Neural progenitor cell (in vitro differentiated cells): ENCODE results near the gene WTAP. TPM values are rescaled to one million over a fixed set of nuclear protein-coding genes. Genes with fewer than 3 reads are reported as not detected.
"Not testable (repeated sequence)": the region's sequence is repeated elsewhere in the genome, so short reads cannot be mapped to it uniquely, and the experiment has no call there.

Source experiments
- DNase-seq: peaks from one replicate; pipeline ENCODE4 v3.0.0-alpha.2; 2016; ENCODE audit warnings: low spot score
- H2AFZ ChIP-seq: fragments of 200-600 bp; sonication (generic); replicated peaks from 2 replicates; pipeline ENCODE4 v1.6.1; 2016; ENCODE audit warnings: antibody characterized with exemption
- H3F3A ChIP-seq: fragments of 200-600 bp; sonication (generic); 2 replicates; pipeline ENCODE4 v1.6.1; 2016; ENCODE audit warnings: antibody characterized with exemption, low read depth
- H3K27ac ChIP-seq: fragments of 200-600 bp; sonication (generic); 2 replicates; pipeline ENCODE4 v1.5.1; 2016; ENCODE audit warnings: mild to moderate bottlenecking
- H3K27me3 ChIP-seq: fragments of 200-600 bp; sonication (generic); 2 replicates; pipeline ENCODE4 v1.6.1; 2016; ENCODE audit warnings: mild to moderate bottlenecking, moderate library complexity
- H3K36me3 ChIP-seq: fragments of 200-600 bp; sonication (generic); 2 replicates; pipeline ENCODE4 v1.5.1; 2016
- H3K4me1 ChIP-seq: fragments of 200-600 bp; sonication (generic); 2 replicates; pipeline ENCODE4 v1.6.1; 2016; ENCODE audit warnings: mixed run types
- H3K4me2 ChIP-seq: fragments of 200-600 bp; sonication (generic); 2 replicates; pipeline ENCODE4 v1.6.1; 2016
- H3K4me3 ChIP-seq: fragments of 200-600 bp; sonication (generic); 2 replicates; pipeline ENCODE4 v1.5.1; 2016
- H3K79me2 ChIP-seq: fragments of 200-600 bp; sonication (generic); 2 replicates; pipeline ENCODE4 v1.6.1; 2016; ENCODE audit warnings: low read depth
- H3K9ac ChIP-seq: fragments of 200-600 bp; sonication (generic); 2 replicates; pipeline ENCODE4 v1.6.1; 2016
- H3K9me3 ChIP-seq: fragments of 200-600 bp; sonication (generic); 2 replicates; pipeline ENCODE4 v1.5.1; 2016; ENCODE audit warnings: low read depth
- H4K20me1 ChIP-seq: fragments of 200-600 bp; sonication (generic); 2 replicates; pipeline ENCODE4 v1.6.1; 2016; ENCODE audit warnings: low read depth
- H3K27ac Mint-ChIP-seq: 3 replicates; pipeline ENCODE4 v1.8.0; 2021; ENCODE audit warnings: mixed read lengths
- H3K27me3 Mint-ChIP-seq: 2 replicates; pipeline ENCODE4 v1.8.0; 2022; ENCODE audit warnings: low read depth, mild to moderate bottlenecking, inconsistent platforms, moderate library complexity, mixed read lengths; ENCODE audit not compliant: insufficient read depth
- H3K36me3 Mint-ChIP-seq: 3 replicates; pipeline ENCODE4 v1.8.0; 2021; ENCODE audit warnings: mixed read lengths
- H3K4me1 Mint-ChIP-seq: 3 replicates; pipeline ENCODE4 v1.8.0; 2021; ENCODE audit warnings: mixed read lengths
- H3K4me3 Mint-ChIP-seq: 3 replicates; pipeline ENCODE4 v1.8.0; 2021; ENCODE audit warnings: mild to moderate bottlenecking, moderate library complexity, mixed read lengths
- H3K9me3 Mint-ChIP-seq: 3 replicates; pipeline ENCODE4 v1.8.0; 2020; ENCODE audit warnings: mixed read lengths
- CTCF ChIP-seq: fragments of 200-600 bp; sonication (generic); IDR thresholded peaks from 2 replicates; pipeline ENCODE4 v1.5.1; 2017; ENCODE audit warnings: antibody characterized with exemption, mild to moderate bottlenecking
- EZH2 ChIP-seq: fragments of 200-600 bp; sonication (generic); IDR thresholded peaks from 2 replicates; pipeline ENCODE4 v1.6.1; 2017; ENCODE audit warnings: antibody characterized with exemption, mild to moderate bottlenecking, moderate library complexity
- EZH2phosphoT487 ChIP-seq: fragments of 200-600 bp; sonication (generic); IDR thresholded peaks from 2 replicates; pipeline ENCODE4 v1.6.1; 2017; ENCODE audit warnings: antibody characterized with exemption
- total RNA-seq: library from RNA; depleted of rRNA; stranded (reverse); fragments of >200 nt; gene quantifications from 2 replicates; pipeline ENCODE4 v1.2.3, GENCODE V29; 2015; ENCODE audit warnings: low replicate concordance

The WTAP gene
- total RNA-seq, 1 donor from 2014 or later = 159 TPM

- Histone ChIP-seq H3K9ac (no peak overlapping the region), H3K4me3 (no peak overlapping the region), H4K20me1 (peaks cover 12% of the 10 kb centered on the region), H3F3A (peaks cover 15% of the 10 kb centered on the region), H2AFZ (no peak overlapping the region), H3K36me3 (no peaks in the 10 kb centered on the region), H3K4me2 (no peak overlapping the region), H3K9me3 (no peaks in the 10 kb centered on the region), H3K27me3 (no peaks in the 10 kb centered on the region), H3K4me1 (peaks cover 9% of the 10 kb centered on the region), H3K27ac (no peak overlapping the region), H3K79me2 (peaks cover 17% of the 10 kb centered on the region)
- Mint-ChIP-seq H3K9me3 (no peaks in the 10 kb centered on the region), H3K4me1 (peaks cover 27% of the 10 kb centered on the region), H3K36me3 (peaks cover 7% of the 10 kb centered on the region), H3K4me3 (peak overlapping the region; percentile 57), H3K27me3 (peaks cover 4% of the 10 kb centered on the region), H3K27ac (peak overlapping the region; percentile 21)
- TF ChIP-seq EZH2 (no peak), CTCF (no peak), EZH2phosphoT487 (no peak)
- DNase-seq = no peak
Observed at GRCh38 chr6:159695984-159696383, 31.3 kb upstream of the WTAP start.

- Histone ChIP-seq H3K9ac (no peak overlapping the region), H3K4me2 (no peak overlapping the region)
- peaks cover 12% of the 10 kb centered on the region for H3K36me3 Mint-ChIP-seq
Observed at GRCh38 chr6:159700970-159701369, 26.3 kb upstream of the WTAP start.

GRCh38 chr6:159701413-159701999, 25.8 kb upstream of the WTAP start:
- no peak for DNase-seq
- no peaks in the 10 kb centered on the region for H3K4me1 ChIP-seq
- no peak overlapping the region for H3K4me3 ChIP-seq
- H3K27me3 Mint-ChIP-seq = peaks cover 3% of the 10 kb centered on the region
- no peak overlapping the region for H3K27ac ChIP-seq
- no peak overlapping the region for H3K4me2 ChIP-seq
- no peaks in the 10 kb centered on the region for H3F3A ChIP-seq
- no peaks in the 10 kb centered on the region for H3K4me1 Mint-ChIP-seq
- H3K4me3 Mint-ChIP-seq = no peak overlapping the region
- peaks cover 14% of the 10 kb centered on the region for H3K9me3 Mint-ChIP-seq
- no peak overlapping the region for H3K27ac Mint-ChIP-seq
- no peak overlapping the region for H3K9ac ChIP-seq
- H3K36me3 Mint-ChIP-seq = peaks cover 14% of the 10 kb centered on the region
- H3K36me3 ChIP-seq = no peaks in the 10 kb centered on the region
- H4K20me1 ChIP-seq = no peaks in the 10 kb centered on the region
- H3K79me2 ChIP-seq = no peaks in the 10 kb centered on the region
- TF ChIP-seq CTCF (no peak), EZH2 (no peak), EZH2phosphoT487 (no peak)
- H3K9me3 ChIP-seq = no peaks in the 10 kb centered on the region
- no peaks in the 10 kb centered on the region for H3K27me3 ChIP-seq
- H2AFZ ChIP-seq = no peak overlapping the region

More at GRCh38 chr6:159700970-159701369, 26.3 kb upstream of the WTAP start:
- no peaks in the 10 kb centered on the region for H3F3A ChIP-seq
- no peaks in the 10 kb centered on the region for H3K4me1 ChIP-seq
- H3K36me3 ChIP-seq = no peaks in the 10 kb centered on the region
- H3K27ac Mint-ChIP-seq = no peak overlapping the region
- H3K27me3 Mint-ChIP-seq = peaks cover 6% of the 10 kb centered on the region
- TF ChIP-seq CTCF (no peak), EZH2phosphoT487 (no peak), EZH2 (no peak)
- no peak overlapping the region for H3K27ac ChIP-seq
- no peak for DNase-seq
- peaks cover 13% of the 10 kb centered on the region for H3K9me3 Mint-ChIP-seq
- H3K4me3 Mint-ChIP-seq = no peak overlapping the region
- no peak overlapping the region for H2AFZ ChIP-seq
- H3K9me3 ChIP-seq = no peaks in the 10 kb centered on the region
- no peaks in the 10 kb centered on the region for H4K20me1 ChIP-seq
- H3K27me3 ChIP-seq = no peaks in the 10 kb centered on the region
- H3K79me2 ChIP-seq = no peaks in the 10 kb centered on the region
- no peaks in the 10 kb centered on the region for H3K4me1 Mint-ChIP-seq
- H3K4me3 ChIP-seq = no peak overlapping the region

DNA sequence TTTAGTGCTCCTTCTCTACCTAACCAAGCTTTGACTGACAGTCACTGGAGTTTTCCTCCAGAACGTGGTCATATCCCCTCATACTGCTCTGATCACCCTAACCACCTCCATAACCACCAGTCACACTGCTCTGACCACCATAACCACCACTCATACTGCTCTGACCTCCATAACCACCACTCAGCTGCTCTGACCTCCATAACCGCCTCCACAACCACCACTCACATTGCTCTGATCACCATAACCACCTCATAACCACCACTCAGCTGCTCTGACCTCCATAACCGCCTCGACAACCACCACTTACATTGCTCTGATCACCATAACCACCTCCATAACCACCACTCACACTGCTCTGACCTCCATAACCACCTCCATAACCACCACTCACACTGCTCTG, 16.7 kb upstream of the WTAP start:
- not testable (repeated sequence) for H3K9me3 ChIP-seq, H3K36me3 Mint-ChIP-seq

GRCh38 chr6:159712389-159712788, 14.9 kb upstream of the WTAP start:
- H3F3A ChIP-seq, H3K27ac ChIP-seq: not testable (repeated sequence)

More for the DNA sequence above, 16.7 kb upstream of the WTAP start:
- DNase-seq, H3F3A ChIP-seq, H3K36me3 ChIP-seq, H3K4me2 ChIP-seq, H3K4me1 Mint-ChIP-seq, H3K79me2 ChIP-seq, H3K4me1 ChIP-seq, H3K27ac Mint-ChIP-seq, H3K27ac ChIP-seq, H3K27me3 Mint-ChIP-seq, H3K4me3 ChIP-seq, H3K27me3 ChIP-seq, H4K20me1 ChIP-seq, H3K4me3 Mint-ChIP-seq, H2AFZ ChIP-seq, H3K9ac ChIP-seq: not testable (repeated sequence)
- peaks cover 20% of the 10 kb centered on the region for H3K9me3 Mint-ChIP-seq

More at GRCh38 chr6:159712389-159712788, 14.9 kb upstream of the WTAP start:
- H3K27me3 Mint-ChIP-seq, H3K4me1 ChIP-seq, H3K27ac Mint-ChIP-seq, H4K20me1 ChIP-seq, H3K4me3 Mint-ChIP-seq, H3K27me3 ChIP-seq, H3K79me2 ChIP-seq, DNase-seq, H3K4me1 Mint-ChIP-seq, H3K4me2 ChIP-seq, H3K4me3 ChIP-seq, H3K36me3 Mint-ChIP-seq, H3K36me3 ChIP-seq, H3K9ac ChIP-seq, H2AFZ ChIP-seq, H3K9me3 ChIP-seq: not testable (repeated sequence)
- peaks cover 10% of the 10 kb centered on the region for H3K9me3 Mint-ChIP-seq
